ENCODE measurements around the gene NR2E1. TPM values are rescaled to one million over a fixed set of nuclear protein-coding genes. Genes with fewer than 3 reads are reported as not detected.

NR2E1 gene
- total and polyA plus RNA-seq, 2 experiments from 2014 or later: not detected

DNA sequence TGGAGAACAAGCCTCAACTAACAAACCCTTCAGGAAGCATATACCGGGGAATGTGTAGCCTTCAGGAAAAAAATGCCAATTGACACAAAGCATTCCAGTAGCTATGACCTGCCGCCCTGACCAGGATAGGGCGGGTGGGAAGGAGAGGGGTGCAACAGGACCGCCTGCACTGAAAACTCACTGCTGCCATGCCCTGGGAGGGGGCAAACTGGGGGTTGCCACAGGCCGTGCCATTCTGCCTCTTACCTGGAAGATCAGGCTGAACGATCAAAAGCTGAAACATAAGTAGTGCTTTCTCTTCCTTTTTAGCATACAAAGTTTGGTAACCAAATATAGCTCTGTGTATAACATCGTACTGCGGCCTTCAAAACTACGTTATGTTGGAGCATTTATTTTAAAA is 21.7 kb downstream of the NR2E1 start:
- H3K27me3 ChIP-seq (ENCODE audit: insufficient read depth): no peaks in the 10 kb centered on the region
- TF ChIP-seq, protein P1, sequence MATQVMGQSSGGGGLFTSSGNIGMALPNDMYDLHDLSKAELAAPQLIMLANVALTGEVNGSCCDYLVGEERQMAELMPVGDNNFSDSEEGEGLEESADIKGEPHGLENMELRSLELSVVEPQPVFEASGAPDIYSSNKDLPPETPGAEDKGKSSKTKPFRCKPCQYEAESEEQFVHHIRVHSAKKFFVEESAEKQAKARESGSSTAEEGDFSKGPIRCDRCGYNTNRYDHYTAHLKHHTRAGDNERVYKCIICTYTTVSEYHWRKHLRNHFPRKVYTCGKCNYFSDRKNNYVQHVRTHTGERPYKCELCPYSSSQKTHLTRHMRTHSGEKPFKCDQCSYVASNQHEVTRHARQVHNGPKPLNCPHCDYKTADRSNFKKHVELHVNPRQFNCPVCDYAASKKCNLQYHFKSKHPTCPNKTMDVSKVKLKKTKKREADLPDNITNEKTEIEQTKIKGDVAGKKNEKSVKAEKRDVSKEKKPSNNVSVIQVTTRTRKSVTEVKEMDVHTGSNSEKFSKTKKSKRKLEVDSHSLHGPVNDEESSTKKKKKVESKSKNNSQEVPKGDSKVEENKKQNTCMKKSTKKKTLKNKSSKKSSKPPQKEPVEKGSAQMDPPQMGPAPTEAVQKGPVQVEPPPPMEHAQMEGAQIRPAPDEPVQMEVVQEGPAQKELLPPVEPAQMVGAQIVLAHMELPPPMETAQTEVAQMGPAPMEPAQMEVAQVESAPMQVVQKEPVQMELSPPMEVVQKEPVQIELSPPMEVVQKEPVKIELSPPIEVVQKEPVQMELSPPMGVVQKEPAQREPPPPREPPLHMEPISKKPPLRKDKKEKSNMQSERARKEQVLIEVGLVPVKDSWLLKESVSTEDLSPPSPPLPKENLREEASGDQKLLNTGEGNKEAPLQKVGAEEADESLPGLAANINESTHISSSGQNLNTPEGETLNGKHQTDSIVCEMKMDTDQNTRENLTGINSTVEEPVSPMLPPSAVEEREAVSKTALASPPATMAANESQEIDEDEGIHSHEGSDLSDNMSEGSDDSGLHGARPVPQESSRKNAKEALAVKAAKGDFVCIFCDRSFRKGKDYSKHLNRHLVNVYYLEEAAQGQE (IDR thresholded peaks at IDR 0.05; ENCODE audit: unreplicated experiment): no peak
- no peak for TF ChIP-seq CREB1 (CRISPR knock-in tag; IDR thresholded peaks at IDR 0.05; ENCODE audit: low read depth)
- TF ChIP-seq, protein P2, sequence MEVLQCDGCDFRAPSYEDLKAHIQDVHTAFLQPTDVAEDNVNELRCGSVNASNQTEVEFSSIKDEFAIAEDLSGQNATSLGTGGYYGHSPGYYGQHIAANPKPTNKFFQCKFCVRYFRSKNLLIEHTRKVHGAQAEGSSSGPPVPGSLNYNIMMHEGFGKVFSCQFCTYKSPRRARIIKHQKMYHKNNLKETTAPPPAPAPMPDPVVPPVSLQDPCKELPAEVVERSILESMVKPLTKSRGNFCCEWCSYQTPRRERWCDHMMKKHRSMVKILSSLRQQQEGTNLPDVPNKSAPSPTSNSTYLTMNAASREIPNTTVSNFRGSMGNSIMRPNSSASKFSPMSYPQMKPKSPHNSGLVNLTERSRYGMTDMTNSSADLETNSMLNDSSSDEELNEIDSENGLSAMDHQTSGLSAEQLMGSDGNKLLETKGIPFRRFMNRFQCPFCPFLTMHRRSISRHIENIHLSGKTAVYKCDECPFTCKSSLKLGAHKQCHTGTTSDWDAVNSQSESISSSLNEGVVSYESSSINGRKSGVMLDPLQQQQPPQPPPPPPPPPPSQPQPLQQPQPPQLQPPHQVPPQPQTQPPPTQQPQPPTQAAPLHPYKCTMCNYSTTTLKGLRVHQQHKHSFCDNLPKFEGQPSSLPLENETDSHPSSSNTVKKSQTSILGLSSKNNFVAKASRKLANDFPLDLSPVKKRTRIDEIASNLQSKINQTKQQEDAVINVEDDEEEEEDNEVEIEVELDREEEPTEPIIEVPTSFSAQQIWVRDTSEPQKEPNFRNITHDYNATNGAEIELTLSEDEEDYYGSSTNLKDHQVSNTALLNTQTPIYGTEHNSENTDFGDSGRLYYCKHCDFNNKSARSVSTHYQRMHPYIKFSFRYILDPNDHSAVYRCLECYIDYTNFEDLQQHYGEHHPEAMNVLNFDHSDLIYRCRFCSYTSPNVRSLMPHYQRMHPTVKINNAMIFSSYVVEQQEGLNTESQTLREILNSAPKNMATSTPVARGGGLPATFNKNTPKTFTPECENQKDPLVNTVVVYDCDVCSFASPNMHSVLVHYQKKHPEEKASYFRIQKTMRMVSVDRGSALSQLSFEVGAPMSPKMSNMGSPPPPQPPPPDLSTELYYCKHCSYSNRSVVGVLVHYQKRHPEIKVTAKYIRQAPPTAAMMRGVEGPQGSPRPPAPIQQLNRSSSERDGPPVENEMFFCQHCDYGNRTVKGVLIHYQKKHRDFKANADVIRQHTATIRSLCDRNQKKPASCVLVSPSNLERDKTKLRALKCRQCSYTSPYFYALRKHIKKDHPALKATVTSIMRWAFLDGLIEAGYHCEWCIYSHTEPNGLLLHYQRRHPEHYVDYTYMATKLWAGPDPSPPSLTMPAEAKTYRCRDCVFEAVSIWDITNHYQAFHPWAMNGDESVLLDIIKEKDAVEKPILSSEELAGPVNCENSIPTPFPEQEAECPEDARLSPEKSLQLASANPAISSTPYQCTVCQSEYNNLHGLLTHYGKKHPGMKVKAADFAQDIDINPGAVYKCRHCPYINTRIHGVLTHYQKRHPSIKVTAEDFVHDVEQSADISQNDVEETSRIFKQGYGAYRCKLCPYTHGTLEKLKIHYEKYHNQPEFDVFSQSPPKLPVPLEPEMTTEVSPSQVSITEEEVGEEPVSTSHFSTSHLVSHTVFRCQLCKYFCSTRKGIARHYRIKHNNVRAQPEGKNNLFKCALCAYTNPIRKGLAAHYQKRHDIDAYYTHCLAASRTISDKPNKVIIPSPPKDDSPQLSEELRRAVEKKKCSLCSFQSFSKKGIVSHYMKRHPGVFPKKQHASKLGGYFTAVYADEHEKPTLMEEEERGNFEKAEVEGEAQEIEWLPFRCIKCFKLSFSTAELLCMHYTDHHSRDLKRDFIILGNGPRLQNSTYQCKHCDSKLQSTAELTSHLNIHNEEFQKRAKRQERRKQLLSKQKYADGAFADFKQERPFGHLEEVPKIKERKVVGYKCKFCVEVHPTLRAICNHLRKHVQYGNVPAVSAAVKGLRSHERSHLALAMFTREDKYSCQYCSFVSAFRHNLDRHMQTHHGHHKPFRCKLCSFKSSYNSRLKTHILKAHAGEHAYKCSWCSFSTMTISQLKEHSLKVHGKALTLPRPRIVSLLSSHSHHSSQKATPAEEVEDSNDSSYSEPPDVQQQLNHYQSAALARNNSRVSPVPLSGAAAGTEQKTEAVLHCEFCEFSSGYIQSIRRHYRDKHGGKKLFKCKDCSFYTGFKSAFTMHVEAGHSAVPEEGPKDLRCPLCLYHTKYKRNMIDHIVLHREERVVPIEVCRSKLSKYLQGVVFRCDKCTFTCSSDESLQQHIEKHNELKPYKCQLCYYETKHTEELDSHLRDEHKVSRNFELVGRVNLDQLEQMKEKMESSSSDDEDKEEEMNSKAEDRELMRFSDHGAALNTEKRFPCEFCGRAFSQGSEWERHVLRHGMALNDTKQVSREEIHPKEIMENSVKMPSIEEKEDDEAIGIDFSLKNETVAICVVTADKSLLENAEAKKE (CRISPR knock-in tag; IDR thresholded peaks at IDR 0.05): no peak
- TF ChIP-seq STAT1 (IDR thresholded peaks at IDR 0.05; ENCODE audit: unreplicated experiment): no peak
- TF ChIP-seq ZNF114 (CRISPR knock-in tag; IDR thresholded peaks at IDR 0.05): no peak
- TF ChIP-seq ZNF331 (CRISPR knock-in tag; IDR thresholded peaks at IDR 0.05; ENCODE audit: low read depth): no peak
- no peak for TF ChIP-seq EZH2 (IDR thresholded peaks at IDR 0.05; ENCODE audit: low read depth, unreplicated experiment)
- TF ChIP-seq POLR2AphosphoS5 (IDR thresholded peaks at IDR 0.05; ENCODE audit: low read depth): no peak
- H3K36me3 Mint-ChIP-seq (ENCODE audit: low read depth): no peaks in the 10 kb centered on the region
- no peak overlapping the region for H2AFZ ChIP-seq
- H3K27me3 Mint-ChIP-seq (ENCODE audit: insufficient read depth, low read depth, poor library complexity): no peaks in the 10 kb centered on the region
- no peaks in the 10 kb centered on the region; the same call in 2 of the 3 replicates for H3K9me3 Mint-ChIP-seq
- H3K9me2 ChIP-seq (ENCODE audit: insufficient read depth): no peaks in the 10 kb centered on the region
- no peak overlapping the region for H3K4me3 Mint-ChIP-seq
- no peak overlapping the region for H3K27ac ChIP-seq (ENCODE audit: low read depth)
- no peak overlapping the region for H3K4me2 ChIP-seq
- H3K36me3 ChIP-seq (ENCODE audit: insufficient read depth): no peaks in the 10 kb centered on the region
- ATAC-seq (no peak), DNase-seq (ENCODE audit: low spot score) (no peak)
- no peaks in the 10 kb centered on the region for H3K4me1 ChIP-seq (ENCODE audit: insufficient read depth)
- no peak overlapping the region for H3K4me3 ChIP-seq
- H3K79me2 ChIP-seq (replicated peaks; ENCODE audit: insufficient read depth): no peaks in the 10 kb centered on the region
- H4K20me1 ChIP-seq (replicated peaks; ENCODE audit: insufficient read depth): no peaks in the 10 kb centered on the region
- H3F3A ChIP-seq (replicated peaks; ENCODE audit: low read depth): no peaks in the 10 kb centered on the region
- H3K27ac Mint-ChIP-seq: no peak overlapping the region
- H3K4me1 Mint-ChIP-seq: no peaks in the 10 kb centered on the region; the same call in 2 of the 3 replicates
